Left ventricle myocardium inferior (tissue), 1 donor: ENCODE measurements around the gene PRTG. TPM values are rescaled to one million over a fixed set of nuclear protein-coding genes. Genes with fewer than 3 reads are reported as not detected.

ENCODE experiments used
- DNase-seq: peaks from one replicate; pipeline ENCODE4 v3.0.0-alpha.2; 2020
- H3K27ac ChIP-seq: fragments of 200-600 bp; replicated peaks from 2 replicates; pipeline ENCODE4 v1.8.0; 2021
- H3K27me3 ChIP-seq: fragments of 200-600 bp; 2 replicates; pipeline ENCODE4 v1.8.0; 2021; ENCODE audit warnings: low read depth
- H3K36me3 ChIP-seq: fragments of 200-600 bp; 2 replicates; pipeline ENCODE4 v1.8.0; 2021
- H3K4me1 ChIP-seq: fragments of 200-600 bp; 2 replicates; pipeline ENCODE4 v1.8.0; 2021
- H3K4me3 ChIP-seq: fragments of 200-600 bp; 2 replicates; pipeline ENCODE4 v1.8.0; 2021; ENCODE audit warnings: mild to moderate bottlenecking, moderate library complexity
- H3K9me3 ChIP-seq: fragments of 200-600 bp; replicated peaks from 2 replicates; pipeline ENCODE4 v1.8.0; 2021
- intact Hi-C: fragments of 100-400 bp; cut with micrococcal nuclease; formaldehyde crosslinking; loops from one replicate; pipeline ENCODE4 v1.11.0; 2022
- total RNA-seq: library from RNA; stranded (reverse); fragmentation: NEBNext Ultra II Directional; extraction: Animal tissue kit (Norgen Biotek cat#: 25700); gene quantifications from one replicate; pipeline ENCODE4 v1.2.1, GENCODE V29; 2021
- TF ChIP-seq, protein P1 (sequence below): fragments of 200-600 bp; IDR thresholded peaks from 2 replicates; pipeline ENCODE4 v1.8.0; 2021; ENCODE audit warnings: antibody characterized with exemption, mild to moderate bottlenecking, borderline replicate concordance
- donor health status: DM: no; HTN: yes; CAD: no; lungs with severe emphysema.

PRTG gene
- total RNA-seq, 1 donor from 2014 or later = 0.69 TPM

DNA sequence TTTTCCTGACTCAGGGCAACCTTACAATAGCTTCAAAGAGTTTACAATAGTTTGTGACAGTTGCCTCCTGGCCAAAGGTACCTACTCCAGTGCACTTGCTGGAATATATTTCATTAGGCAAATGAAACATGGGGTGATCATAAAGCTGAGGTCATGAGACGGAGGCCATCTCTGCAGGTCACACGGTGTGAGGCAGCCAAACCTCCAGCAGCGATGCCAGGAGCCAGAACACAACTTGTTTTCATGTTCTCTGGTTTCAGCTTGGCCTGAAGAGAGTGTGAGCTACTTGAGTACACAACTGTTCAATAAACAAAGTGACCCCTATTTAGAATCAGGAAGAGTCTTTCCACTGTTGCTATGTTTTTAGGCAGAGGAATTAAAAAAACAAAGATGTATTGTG, 112.1 kb downstream of the PRTG start:
- intact Hi-C loops = no loop called here
- Histone ChIP-seq H3K27me3 (no peaks in the 10 kb centered on the region), H3K4me1 (no peaks in the 10 kb centered on the region), H3K27ac (no peak overlapping the region), H3K9me3 (no peaks in the 10 kb centered on the region), H3K4me3 (no peak overlapping the region), H3K36me3 (peaks cover 5% of the 10 kb centered on the region)
- TF ChIP-seq, protein P1, sequence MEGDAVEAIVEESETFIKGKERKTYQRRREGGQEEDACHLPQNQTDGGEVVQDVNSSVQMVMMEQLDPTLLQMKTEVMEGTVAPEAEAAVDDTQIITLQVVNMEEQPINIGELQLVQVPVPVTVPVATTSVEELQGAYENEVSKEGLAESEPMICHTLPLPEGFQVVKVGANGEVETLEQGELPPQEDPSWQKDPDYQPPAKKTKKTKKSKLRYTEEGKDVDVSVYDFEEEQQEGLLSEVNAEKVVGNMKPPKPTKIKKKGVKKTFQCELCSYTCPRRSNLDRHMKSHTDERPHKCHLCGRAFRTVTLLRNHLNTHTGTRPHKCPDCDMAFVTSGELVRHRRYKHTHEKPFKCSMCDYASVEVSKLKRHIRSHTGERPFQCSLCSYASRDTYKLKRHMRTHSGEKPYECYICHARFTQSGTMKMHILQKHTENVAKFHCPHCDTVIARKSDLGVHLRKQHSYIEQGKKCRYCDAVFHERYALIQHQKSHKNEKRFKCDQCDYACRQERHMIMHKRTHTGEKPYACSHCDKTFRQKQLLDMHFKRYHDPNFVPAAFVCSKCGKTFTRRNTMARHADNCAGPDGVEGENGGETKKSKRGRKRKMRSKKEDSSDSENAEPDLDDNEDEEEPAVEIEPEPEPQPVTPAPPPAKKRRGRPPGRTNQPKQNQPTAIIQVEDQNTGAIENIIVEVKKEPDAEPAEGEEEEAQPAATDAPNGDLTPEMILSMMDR = no peak
- DNase-seq = no peak

DNA sequence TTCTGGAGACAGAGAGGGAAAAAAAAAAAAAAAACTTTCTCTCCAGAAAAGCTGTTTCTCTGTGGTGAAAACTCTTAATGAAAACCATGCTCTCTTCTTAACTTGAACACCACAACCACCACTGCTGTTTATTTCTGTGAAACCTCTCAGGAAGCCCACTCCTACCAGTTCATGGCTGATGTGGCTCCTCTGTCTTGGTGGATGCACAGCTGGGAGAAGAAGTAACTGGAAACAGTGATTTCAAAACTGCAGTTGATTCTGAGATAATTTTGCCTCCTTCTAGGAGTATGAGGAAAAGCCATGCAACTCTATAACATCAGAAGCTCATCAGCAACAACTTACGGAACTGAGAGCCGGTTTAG, 114.6 kb downstream of the PRTG start:
- Histone ChIP-seq H3K4me3 (no peak overlapping the region), H3K27me3 (no peaks in the 10 kb centered on the region), H3K9me3 (no peaks in the 10 kb centered on the region), H3K36me3 (no peaks in the 10 kb centered on the region), H3K27ac (no peak overlapping the region), H3K4me1 (no peaks in the 10 kb centered on the region)
- intact Hi-C loops = no loop called here
- TF ChIP-seq, protein P1 = no peak
- DNase-seq = no peak

DNA sequence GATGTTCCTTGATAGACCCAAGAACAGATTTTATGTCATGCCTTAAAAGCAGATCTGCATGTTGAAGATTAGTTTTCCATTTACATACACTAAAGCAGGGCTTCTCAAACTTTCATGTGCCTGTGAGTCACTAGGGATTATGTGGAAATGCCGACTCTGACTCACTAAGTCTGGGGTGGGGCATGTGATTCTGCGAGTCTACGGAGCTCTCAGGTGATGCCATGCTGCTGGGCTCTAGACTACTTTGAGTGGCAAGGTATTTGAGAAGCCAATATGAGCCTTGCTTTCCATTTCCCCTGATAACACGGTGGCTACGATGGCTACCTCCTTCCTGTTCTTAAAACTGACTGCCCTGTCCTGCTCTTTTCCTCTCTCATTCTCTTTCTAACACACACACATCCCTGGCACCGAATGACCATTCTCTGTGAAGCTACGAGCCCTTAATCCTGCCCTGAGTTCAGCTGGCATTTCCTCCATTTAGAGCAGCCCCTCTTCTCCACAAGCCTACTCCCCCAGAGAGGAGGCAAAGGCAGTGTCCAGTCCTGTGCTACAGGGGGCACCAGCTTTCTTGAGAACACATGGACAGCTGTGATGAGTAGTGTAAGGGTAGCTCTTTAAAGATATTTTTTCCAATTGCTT, 115.1 kb downstream of the PRTG start:
- Histone ChIP-seq H3K36me3 (no peaks in the 10 kb centered on the region), H3K27ac (no peak overlapping the region), H3K9me3 (no peaks in the 10 kb centered on the region), H3K27me3 (no peaks in the 10 kb centered on the region), H3K4me3 (no peak overlapping the region), H3K4me1 (no peaks in the 10 kb centered on the region)
- intact Hi-C loops = no loop called here
- DNase-seq = no peak
- TF ChIP-seq, protein P1 = no peak

DNA sequence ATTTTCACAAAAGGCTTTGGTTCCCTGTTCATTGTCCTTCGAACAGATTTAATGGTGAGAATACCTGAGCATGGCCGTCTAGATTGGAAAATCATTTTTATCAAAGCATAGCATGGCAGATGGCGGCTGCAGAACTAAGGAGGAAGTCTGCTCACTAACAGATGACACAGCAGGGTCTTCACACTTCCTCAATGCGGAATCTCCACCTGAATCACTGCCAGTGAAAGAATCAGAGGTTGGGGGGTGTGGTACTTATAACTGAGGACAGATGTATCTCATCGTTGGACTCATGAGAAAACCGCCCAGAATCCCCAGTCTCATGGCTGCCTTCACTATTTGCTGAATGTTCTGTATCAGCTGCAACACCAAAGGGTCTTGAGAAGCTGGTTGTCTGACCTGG, 123.2 kb downstream of the PRTG start:
- Histone ChIP-seq H3K4me1 (no peaks in the 10 kb centered on the region), H3K27ac (no peak overlapping the region), H3K9me3 (no peaks in the 10 kb centered on the region), H3K36me3 (peaks cover 3% of the 10 kb centered on the region), H3K4me3 (no peak overlapping the region), H3K27me3 (no peaks in the 10 kb centered on the region)
- TF ChIP-seq, protein P1 = no peak
- no peak for DNase-seq
- intact Hi-C loops = no loop called here

DNA sequence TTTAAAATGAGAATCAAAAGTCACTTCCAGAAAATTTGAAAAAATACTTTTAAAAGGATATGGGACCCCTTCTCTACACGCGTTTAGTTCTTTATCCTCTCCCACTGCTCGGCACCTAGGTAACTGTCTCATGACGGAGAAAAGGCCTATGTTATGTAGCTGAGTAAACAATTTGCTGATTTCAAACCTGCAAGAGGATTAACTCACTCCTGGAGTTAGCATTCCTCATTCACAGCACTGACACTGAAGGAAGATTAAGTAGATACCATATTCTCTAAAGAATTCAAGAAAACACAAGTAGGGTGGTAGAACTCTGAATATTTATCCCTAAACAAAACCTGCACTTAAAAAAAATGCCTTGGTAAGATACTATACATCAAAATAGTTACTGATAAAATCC, 124.6 kb downstream of the PRTG start:
- H3K27me3 ChIP-seq = no peaks in the 10 kb centered on the region
- intact Hi-C loops = no loop called here
- DNase-seq = no peak
- H3K4me1 ChIP-seq = no peaks in the 10 kb centered on the region
- no peak overlapping the region for H3K27ac ChIP-seq
- H3K4me3 ChIP-seq = no peak overlapping the region
- peaks cover 3% of the 10 kb centered on the region for H3K36me3 ChIP-seq
- H3K9me3 ChIP-seq = no peaks in the 10 kb centered on the region
- TF ChIP-seq, protein P1 = no peak
